ENCODE results near the gene SLC35F4. TPM values are rescaled to one million over a fixed set of nuclear protein-coding genes. Genes with fewer than 3 reads are reported as not detected.

SLC35F4 gene
- total RNA-seq, 1 donor from 2014 or later = not detected

DNA sequence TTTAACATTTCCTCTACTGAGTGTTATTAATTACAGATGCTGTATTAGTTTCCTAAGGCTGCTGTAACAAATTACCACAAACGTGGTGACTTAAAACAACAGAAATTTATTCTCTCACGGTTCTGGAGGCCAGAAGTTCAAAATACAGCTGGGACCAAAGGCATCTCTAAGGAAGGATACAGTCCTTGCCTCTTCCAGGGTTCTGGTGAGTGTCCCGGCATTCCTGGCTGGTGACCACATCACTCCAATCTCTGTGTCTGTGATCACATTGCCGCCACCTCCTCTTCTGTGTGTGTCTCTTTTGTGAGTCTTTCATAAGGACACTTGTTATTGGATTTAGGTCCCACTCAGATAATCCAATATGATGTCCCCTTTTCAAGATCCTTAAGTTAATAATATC lies 287.1 kb downstream of the SLC35F4 start:
- ATAC-seq (ENCODE audit: poor library complexity) = no peak
- DNase-seq = no peak
- intact Hi-C loops (cut with DNase I) = no loop called here

DNA sequence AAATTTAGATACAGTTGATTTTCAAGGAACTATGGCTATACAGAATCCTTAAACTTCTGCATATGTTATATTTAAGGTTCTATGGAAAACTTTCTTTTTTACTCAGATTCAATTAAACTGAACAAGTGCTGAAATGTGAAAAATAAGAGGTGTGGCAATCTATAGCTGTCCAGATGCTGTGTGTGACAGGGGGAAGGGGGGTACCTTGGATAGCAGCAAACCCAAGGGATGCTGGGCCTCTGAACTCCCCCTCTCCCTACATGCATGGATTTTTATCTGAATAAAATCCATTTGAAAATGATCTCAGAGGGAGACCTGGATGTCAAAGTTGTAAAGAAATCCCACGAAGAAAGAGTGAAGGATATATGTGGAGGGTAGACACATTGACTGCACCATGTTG lies 289.4 kb downstream of the SLC35F4 start:
- intact Hi-C loops (cut with DNase I) = no loop called here
- ATAC-seq (ENCODE audit: poor library complexity) (no peak), DNase-seq (no peak)

DNA sequence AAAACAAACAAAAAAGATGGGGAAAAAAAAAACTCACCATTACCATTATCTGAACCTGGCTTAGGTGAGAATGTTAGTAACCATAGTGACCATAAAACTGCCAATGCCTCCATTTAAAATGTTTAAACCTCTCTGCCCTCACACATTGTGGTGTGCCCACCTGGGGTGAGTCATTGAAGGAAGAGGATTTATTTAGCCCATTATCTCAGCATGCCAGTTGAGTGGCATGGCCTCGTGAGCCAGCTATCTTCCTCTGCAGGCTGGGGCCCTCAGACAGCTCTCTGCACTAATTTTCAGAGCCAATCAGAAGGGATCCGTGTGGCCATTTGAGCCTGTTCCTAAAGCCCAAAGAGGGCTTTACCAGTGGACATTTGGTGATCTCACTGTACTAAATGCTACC lies 290.4 kb downstream of the SLC35F4 start:
- no peak for ATAC-seq (ENCODE audit: poor library complexity)
- DNase-seq = no peak
- intact Hi-C loops (cut with DNase I) = no loop called here

DNA sequence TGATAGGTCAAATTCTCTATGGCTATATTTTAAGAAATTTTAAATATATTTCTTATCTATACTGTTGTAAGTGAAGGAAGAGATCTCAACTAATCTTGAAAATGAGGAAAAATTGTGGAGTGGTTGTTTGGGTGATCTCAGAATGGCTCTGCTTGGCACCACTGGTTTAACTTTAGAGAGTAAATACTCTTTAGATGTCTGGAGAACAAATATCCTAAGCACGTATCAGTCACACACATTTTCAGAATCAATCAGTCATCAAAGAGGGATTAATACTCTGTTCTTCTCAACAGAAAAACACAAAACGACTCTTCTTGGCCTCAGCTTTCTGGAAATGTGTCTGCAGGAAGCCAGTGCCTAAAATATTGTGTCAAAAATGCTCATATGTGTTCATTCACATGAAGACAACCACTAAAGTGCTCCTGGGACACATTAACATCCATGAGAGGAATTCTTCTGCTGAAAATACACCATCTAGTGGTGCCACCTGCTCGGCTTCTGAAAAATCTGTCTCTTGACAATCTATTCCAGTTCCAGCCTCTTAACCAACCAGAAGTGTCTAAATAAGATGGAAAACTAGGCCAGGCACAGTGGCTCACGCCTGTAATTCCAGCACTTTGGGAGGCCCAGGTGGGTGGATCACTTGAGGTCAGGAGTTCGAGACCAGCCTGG lies 291.1 kb downstream of the SLC35F4 start:
- ATAC-seq (ENCODE audit: poor library complexity) (no peak), DNase-seq (no peak)
- intact Hi-C loops (cut with DNase I) = no loop called here

DNA sequence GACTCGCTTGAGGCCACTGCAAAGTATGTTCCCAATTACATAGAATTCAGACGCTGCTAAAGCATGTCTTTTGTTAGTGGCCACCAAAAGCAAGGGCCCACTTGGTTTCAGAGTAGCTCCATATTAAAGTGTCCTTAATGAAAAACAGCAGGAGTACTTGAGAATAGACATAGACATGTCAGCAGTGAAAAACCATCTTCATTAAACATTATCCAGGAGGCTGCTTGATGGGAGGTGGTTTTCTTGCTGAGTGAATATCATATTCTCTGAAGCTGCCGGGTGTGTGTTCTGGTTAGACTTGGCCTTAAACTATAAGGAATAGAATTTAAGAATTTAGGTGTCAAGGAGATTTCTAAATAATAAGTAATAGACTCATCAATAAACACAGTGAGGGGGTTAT lies 292.7 kb downstream of the SLC35F4 start:
- ATAC-seq (ENCODE audit: poor library complexity) (no peak), DNase-seq (no peak)
- intact Hi-C loops (cut with DNase I) = no loop called here

DNA sequence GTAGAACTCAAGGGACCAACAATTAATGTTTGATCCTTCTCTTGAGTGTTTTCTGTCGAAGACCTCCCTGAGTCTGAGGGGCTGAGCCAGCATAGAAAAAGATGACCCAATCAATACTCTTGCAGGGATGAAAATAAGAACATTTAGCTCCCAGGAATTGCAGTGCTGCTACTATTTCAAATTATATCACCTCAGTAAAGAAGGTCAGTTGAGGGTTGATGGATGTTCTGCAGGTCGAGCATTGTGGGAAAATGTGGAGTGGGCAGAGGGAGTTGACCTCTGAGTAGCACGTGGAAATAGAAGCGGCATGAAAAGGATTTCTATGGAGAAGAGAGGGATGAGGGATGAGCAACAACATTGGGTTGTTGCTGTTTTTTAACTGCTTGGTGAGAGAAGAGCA lies 297.3 kb downstream of the SLC35F4 start:
- no peak for ATAC-seq (ENCODE audit: poor library complexity)
- no peak for DNase-seq
- intact Hi-C loops (cut with DNase I) = no loop called here

DNA sequence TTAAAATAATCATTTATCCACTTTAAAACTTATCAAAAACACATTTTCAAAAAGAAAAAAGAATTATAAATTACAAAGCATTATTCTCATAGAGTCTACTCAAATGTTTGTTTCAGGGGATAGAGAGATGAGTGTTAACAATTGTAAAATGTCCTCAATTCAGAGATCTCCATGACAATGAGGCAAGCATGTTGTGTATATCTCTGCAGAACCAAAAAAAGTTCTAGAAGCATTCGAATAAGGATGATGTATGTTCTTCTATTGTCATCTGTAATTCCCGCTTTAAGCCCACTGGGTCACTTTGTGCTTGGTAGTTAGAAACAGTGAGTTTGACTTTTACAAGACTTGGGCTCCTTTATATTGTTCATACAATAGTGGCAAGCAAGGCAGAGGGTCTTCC lies 298.7 kb downstream of the SLC35F4 start:
- DNase-seq (no peak), ATAC-seq (ENCODE audit: poor library complexity) (no peak)
- intact Hi-C loops (cut with DNase I) = no loop called here

DNA sequence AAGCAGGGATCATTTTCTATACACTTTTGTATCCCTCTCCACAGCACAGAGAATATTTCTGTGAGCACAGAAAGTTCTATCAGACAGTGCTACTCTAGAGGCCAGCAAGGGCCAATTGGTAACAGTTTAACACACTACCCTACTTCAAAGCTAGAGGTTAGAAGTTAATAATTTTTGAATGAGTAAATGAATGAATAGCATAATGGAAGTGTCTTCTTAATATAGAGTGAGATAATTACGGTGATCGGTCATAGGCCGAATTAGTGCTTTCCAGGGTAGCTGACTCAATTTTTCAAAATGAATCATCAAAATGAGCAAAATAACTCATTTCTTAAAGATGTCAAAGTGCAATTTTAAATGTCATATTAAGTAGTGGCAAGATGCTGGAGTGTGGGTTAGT lies 305.2 kb downstream of the SLC35F4 start:
- intact Hi-C loops (cut with DNase I) = no loop called here
- DNase-seq (no peak), ATAC-seq (ENCODE audit: poor library complexity) (no peak)

DNA sequence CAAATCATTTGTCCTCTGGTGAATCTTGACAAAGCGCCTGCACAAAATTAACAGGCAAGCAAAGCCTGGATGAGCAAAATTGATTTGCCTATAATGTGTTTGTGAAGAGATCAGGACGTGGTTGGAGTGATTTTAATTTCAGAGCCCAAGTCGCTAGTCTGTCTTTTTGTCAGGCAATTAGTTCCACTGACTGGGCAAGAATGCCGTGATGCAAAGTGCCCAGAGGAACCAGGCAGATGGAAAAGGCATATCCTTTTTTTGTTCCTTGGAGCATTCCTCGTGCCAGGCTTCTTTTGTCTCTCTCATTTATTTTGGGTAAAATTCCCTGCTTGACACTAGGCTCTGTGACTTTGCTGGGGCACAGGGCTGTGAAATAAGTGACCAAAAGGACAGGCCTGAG lies 306.3 kb downstream of the SLC35F4 start:
- no peak for DNase-seq
- no peak for ATAC-seq (ENCODE audit: poor library complexity)
- intact Hi-C loops (cut with DNase I) = no loop called here

DNA sequence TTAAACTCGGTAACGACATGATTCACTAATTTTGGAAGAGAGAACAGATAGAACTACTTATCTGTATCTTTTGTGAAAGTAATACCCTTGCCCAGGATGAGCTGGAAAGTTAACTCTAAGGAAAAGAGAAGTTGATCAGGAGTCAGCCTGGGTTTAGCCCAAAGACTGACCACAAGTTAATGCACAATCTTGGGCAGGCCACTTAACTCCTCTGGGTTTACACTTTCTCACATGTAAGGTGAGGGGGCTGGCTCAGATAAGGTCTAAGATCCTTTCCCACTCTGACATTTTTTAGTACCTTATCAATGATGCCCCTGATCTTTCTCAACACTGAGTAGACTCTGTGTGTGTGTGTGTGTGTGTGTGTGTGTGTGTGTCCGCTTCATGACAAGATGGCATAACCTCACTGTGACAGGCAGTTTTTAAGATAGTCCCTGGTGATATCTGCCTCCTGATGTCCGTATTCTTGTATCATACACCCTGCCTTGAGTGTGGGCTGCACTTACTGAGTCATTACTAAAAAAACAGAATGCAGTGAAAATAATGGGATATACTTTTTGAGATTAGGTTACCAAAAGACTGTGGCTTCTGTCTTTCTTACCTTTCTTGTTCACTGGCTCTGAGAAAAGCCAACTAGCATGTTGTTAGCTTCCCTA lies 316.0 kb downstream of the SLC35F4 start:
- intact Hi-C loops (cut with DNase I) = no loop called here
- no peak for ATAC-seq (ENCODE audit: poor library complexity)
- no peak for DNase-seq

DNA sequence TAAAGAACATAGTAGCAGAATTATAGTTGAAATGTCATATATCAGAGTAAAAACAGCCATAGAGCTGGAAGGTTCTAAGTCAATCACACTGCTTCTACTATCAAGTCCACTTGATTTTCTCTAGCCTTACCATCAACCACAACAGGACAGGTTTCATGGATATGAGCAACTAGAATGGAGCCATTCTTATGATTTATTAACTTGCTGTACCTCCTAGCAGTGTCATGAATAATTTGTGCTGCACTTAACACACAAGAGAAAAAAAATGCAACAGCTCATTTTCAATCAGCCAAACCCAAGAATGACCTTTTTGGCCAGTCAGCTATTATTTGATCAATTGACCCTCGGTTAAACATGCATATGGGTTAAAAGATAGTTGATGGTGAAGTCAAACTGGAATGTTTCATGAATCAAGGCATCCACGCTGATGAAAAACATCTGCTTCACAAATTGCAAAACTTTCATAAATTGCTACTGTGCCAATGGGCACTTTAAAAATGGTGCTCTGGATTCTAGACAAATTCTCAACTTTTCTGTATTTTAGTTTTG lies 316.8 kb downstream of the SLC35F4 start:
- intact Hi-C loops (cut with DNase I) = no loop called here
- DNase-seq = no peak
- ATAC-seq (ENCODE audit: poor library complexity) = no peak

DNA sequence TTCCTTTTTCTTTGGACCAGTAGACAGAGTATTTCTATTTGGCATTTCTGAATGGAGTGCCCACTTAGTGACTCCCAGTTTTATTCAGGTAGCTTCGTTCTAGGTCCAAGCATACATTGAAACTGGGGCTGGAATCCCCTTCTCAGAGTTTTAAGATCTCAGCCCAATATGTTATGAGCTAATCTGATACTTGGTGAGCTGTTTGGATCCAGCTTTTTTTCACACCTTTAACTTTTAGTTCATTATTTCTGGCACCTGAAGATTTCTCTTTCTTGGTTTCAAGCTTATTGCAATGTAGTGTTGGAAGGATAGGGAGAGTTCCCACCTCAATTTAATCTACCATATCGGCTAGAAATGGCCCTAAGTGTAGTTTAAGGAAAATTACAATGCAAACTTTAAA lies 318.8 kb downstream of the SLC35F4 start:
- ATAC-seq (ENCODE audit: poor library complexity) (no peak), DNase-seq (no peak)
- intact Hi-C loops (cut with DNase I) = no loop called here

DNA sequence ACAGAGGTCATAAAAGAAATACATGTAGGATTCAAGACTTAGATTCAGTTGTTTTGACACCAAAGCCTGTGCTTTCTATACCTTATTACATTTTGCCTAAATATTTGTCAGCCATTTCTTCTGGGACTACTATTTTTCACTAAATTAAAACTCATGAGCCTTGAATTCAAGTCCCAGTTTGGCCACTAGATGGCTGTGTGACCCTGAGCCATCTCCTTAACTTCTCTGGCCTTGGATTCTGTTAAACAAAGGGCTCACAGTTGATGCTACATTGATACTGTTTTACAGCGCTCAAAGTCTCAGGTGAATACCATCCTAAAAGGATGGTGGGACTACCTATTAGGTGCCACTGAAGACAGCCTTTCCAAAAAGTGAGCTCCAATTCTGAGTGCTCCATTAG lies 332.7 kb downstream of the SLC35F4 start:
- DNase-seq (no peak), ATAC-seq (ENCODE audit: poor library complexity) (no peak)
- intact Hi-C loops (cut with DNase I) = no loop called here

DNA sequence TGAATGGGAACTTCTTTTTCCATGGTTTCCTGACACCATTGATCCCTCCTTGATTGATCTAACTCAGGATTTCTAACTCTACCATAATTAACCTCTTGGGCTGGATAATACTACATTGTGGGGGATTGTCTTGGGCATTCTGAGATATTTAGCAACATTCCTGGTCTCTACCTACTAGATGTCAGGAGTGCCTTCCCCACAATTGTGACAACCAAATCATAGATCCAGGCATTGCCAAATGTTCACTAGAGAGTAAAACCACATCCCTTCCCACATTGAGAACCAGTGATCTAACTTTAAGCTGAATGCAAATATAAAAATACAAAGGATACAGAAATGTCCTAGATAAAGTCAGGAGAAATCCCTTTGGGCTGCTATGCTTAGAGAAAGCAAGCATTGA lies 335.3 kb downstream of the SLC35F4 start:
- no peak for DNase-seq
- intact Hi-C loops (cut with DNase I) = no loop called here

DNA sequence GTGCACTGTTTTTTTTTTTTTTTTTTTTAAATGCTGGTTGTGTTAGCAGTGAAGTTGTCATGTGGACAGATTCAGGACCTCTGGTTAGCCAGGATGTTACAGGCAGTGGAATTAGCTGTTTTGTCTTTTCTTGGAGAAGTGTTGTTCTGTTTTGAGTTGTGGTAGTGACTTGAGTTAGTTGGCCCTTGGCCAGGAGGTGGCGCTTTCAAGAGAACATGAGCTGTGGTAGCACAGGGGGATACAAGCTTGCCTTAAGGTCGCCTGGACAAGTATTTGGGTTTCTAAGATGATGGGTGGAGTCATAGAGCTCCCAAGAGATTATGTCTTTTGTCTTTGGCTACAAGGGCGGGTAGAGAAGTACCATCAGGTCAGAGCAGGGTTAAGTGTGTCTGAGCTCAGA lies 338.9 kb downstream of the SLC35F4 start:
- ATAC-seq (ENCODE audit: poor library complexity) = no peak
- intact Hi-C loops (cut with DNase I) = no loop called here
- DNase-seq = no peak

More for the DNA sequence above, 335.3 kb downstream of the SLC35F4 start:
- ATAC-seq (ENCODE audit: poor library complexity) = no peak

DNA sequence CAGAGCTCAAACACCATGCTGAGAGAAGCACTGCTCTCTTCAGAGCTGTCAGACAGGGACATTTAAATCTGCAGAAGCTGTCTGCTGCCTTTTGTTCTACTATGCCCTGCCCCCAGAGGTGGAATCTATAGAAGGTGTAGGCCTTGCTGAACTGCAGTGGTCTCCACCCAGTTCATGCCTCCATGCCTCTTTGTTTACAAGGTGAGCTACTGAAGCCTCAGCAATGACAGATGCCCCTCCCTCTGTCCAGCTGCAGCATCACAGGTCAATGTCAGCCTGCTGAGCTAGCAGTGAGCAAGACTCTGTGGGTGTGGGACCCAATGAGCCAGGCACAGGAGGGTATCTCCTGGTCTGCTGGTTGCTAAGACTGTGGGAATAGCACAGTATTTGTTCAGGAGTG lies 346.8 kb downstream of the SLC35F4 start:
- DNase-seq = no peak
- ATAC-seq (ENCODE audit: poor library complexity) = no peak
- intact Hi-C loops (cut with DNase I) = no loop called here
